CD4-positive, alpha-beta T cell treated with Interleukin-17A for 4 hours (primary cell): ENCODE measurements around the gene NDUFB7.
A peak's percentile ranks its signal among the peaks of the same experiment; 100 is the strongest.
"Not testable (repeated sequence)": the region's sequence is repeated elsewhere in the genome, so short reads cannot be mapped to it uniquely, and the experiment has no call there.

Source experiments
- DNase-seq: peaks from one replicate; pipeline ENCODE4 v3.0.0-alpha.2; 2020; ENCODE audit warnings: mixed read lengths

NDUFB7 gene

GRCh38 chr19:14570864-14571527 lies 870 bp downstream of the NDUFB7 start:
- DNase-seq: no peak

GRCh38 chr19:14567079-14567478 lies 4.8 kb downstream of the NDUFB7 start:
- DNase-seq: no peak

GRCh38 chr19:14566712-14567077 lies 5.2 kb downstream of the NDUFB7 start:
- DNase-seq: no peak

- DNase-seq: no peak
Measured at GRCh38 chr19:14565765-14566711, 5.8 kb downstream of the NDUFB7 start.

- DNase-seq: no peak
Measured at GRCh38 chr19:14565298-14565679, 6.6 kb downstream of the NDUFB7 start.

- DNase-seq: not testable (repeated sequence)
Measured at GRCh38 chr19:14564652-14565297, 7.1 kb downstream of the NDUFB7 start.

- no peak for DNase-seq
Measured at GRCh38 chr19:14563989-14564651, 7.7 kb downstream of the NDUFB7 start.

GRCh38 chr19:14563590-14563926 lies 8.3 kb downstream of the NDUFB7 start:
- DNase-seq: no peak

- DNase-seq: no peak
Measured at GRCh38 chr19:14562660-14563589, 8.9 kb downstream of the NDUFB7 start.

- no peak for DNase-seq
Measured at GRCh38 chr19:14561847-14562351, 10.0 kb downstream of the NDUFB7 start.

- DNase-seq: no peak
Measured at GRCh38 chr19:14561249-14561648, 10.6 kb downstream of the NDUFB7 start.

- no peak for DNase-seq
Measured at GRCh38 chr19:14560776-14561108, 11.1 kb downstream of the NDUFB7 start.

- no peak for DNase-seq
Measured at GRCh38 chr19:14559916-14560775, 11.7 kb downstream of the NDUFB7 start.

GRCh38 chr19:14558370-14559066 lies 13.3 kb downstream of the NDUFB7 start:
- no peak for DNase-seq

GRCh38 chr19:14556662-14557188 lies 15.1 kb downstream of the NDUFB7 start:
- peak; percentile 86 for DNase-seq

- DNase-seq: no peak
Measured at GRCh38 chr19:14555918-14556661, 15.8 kb downstream of the NDUFB7 start.

GRCh38 chr19:14554382-14554812 lies 17.5 kb downstream of the NDUFB7 start:
- DNase-seq: no peak

- no peak for DNase-seq
Measured at GRCh38 chr19:14553939-14554243, 18.0 kb downstream of the NDUFB7 start.
